ENCODE results near the gene RASA1. TPM values are rescaled to one million over a fixed set of nuclear protein-coding genes. Genes with fewer than 3 reads are reported as not detected.

RASA1 gene
- total RNA-seq, 1 experiment from 2014 or later: 23.9 TPM

- TF ChIP-seq FOSL1 (IDR thresholded peaks at IDR 0.05; ENCODE audit: low read depth) (no peak), SP1 (IDR thresholded peaks at IDR 0.05; ENCODE audit: low read depth) (peak; percentile 32; the same call in 1 of the 2 replicates), CBX3 (IDR thresholded peaks at IDR 0.05; ENCODE audit: low read depth) (no peak; the same call in 1 of the 2 replicates), SRF (IDR thresholded peaks at IDR 0.05; ENCODE audit: low read depth) (no peak), MAX (IDR thresholded peaks at IDR 0.05) (peak; percentile 81)
Measured at GRCh38 chr5:87267574-87268125, at the start of gene RASA1 (continued).

- no TSS peak for BruUV-seq (replicated peaks)
- H2AFZ ChIP-seq (ENCODE audit: low read depth, low read length, poor library complexity, severe bottlenecking): no peak overlapping the region
- H3K9ac ChIP-seq (ENCODE audit: low read length): no peak overlapping the region
- H3K27me3 ChIP-seq (ENCODE audit: insufficient read depth, low read length): no peaks in the 10 kb centered on the region
- no peak overlapping the region for H3K4me2 ChIP-seq (ENCODE audit: low read length)
- no peak overlapping the region for H3K4me3 ChIP-seq (replicated peaks in 1 of 2; ENCODE audit: low read depth in 1 of 2, low read length in 2 of 2)
- DNase-seq (ENCODE audit: low read depth, low spot score) (no peak), ATAC-seq (no peak)
- no peaks in the 10 kb centered on the region for H3K9me3 ChIP-seq (ENCODE audit: control insufficient read depth in 1 of 2, insufficient read depth in 1 of 2, low read depth in 1 of 2, low read length in 2 of 2)
- intact Hi-C loops (cut with micrococcal nuclease): no loop called here
- H3K9me2 ChIP-seq (ENCODE audit: insufficient read depth): no peaks in the 10 kb centered on the region; the same call in 1 of the 2 replicates
- ChIA-PET POLR2A (no interaction called here), CTCF (interaction anchor here (0.6 kb wide), 1 partner anchor 271 kb away, joined by 3 read pairs; no protein-coding TSS in a partner anchor), RAD21 (ENCODE audit: low non-redundant PET in 1 of 2, low total read pairs in 2 of 2, uncharacterized antibody in 2 of 2, unreplicated experiment in 2 of 2) (interaction anchor here in 1 of 2 experiments (0.6 kb wide), 1 partner anchor 86 kb away, joined by 3 read pairs; no protein-coding TSS in a partner anchor)
- no peak overlapping the region for H3K27ac ChIP-seq (ENCODE audit: low read depth, low read length)
- H3K36me3 ChIP-seq (ENCODE audit: control insufficient read depth in 1 of 2, insufficient read depth in 2 of 2, low read length in 2 of 2): no peaks in the 10 kb centered on the region
- H4K20me1 ChIP-seq (ENCODE audit: insufficient read depth): no peaks in the 10 kb centered on the region; the same call in 1 of the 2 replicates
- no peaks in the 10 kb centered on the region for H3K79me2 ChIP-seq (ENCODE audit: insufficient read depth, low read length)
- no peaks in the 10 kb centered on the region for H3K4me1 ChIP-seq (ENCODE audit: control insufficient read depth in 1 of 2, insufficient read depth in 2 of 2, low read length in 2 of 2)
- TF ChIP-seq ZNF274 (IDR thresholded peaks at IDR 0.05; ENCODE audit: low read depth, low read length) (no peak), FOSL1 (IDR thresholded peaks at IDR 0.05; ENCODE audit: low read depth) (no peak), MAX (IDR thresholded peaks at IDR 0.05) (no peak), ZBTB33 (IDR thresholded peaks at IDR 0.05; ENCODE audit: extremely low read depth, insufficient replicate concordance, low read length) (no peak), EZH2 (IDR thresholded peaks at IDR 0.05) (no peak), YY1 (IDR thresholded peaks at IDR 0.05; ENCODE audit: extremely low read depth, insufficient replicate concordance, low read depth, low read length) (no peak), POLR2A (IDR thresholded peaks at IDR 0.05; ENCODE audit: borderline replicate concordance, extremely low read depth, insufficient read depth, insufficient read length) (no peak), SRF (IDR thresholded peaks at IDR 0.05; ENCODE audit: low read depth) (no peak), TCF7L2 (IDR thresholded peaks at IDR 0.05; ENCODE audit: borderline replicate concordance, extremely low read depth, insufficient read depth, insufficient read length) (no peak), POLR2AphosphoS5 (IDR thresholded peaks at IDR 0.05; ENCODE audit: low read depth, low read length) (no peak), CTCF (IDR thresholded peaks at IDR 0.05 in 2 of 3, conservative IDR thresholded peaks at IDR 0.05 in 1 of 3; ENCODE audit: borderline replicate concordance in 1 of 3, insufficient read depth in 1 of 3, low read depth in 2 of 3, low read length in 2 of 3) (no peak), CEBPB (IDR thresholded peaks at IDR 0.05; ENCODE audit: low read depth) (no peak), EZH2phosphoT487 (IDR thresholded peaks at IDR 0.05; ENCODE audit: borderline replicate concordance) (no peak), ELF1 (IDR thresholded peaks at IDR 0.05; ENCODE audit: borderline replicate concordance, low read depth) (no peak), RAD21 (IDR thresholded peaks at IDR 0.05; ENCODE audit: low read depth) (no peak)
Measured at GRCh38 chr5:87229780-87230179, 37.9 kb upstream of the RASA1 start.

Measured in HCT116 (cell line).